H1 (cell line): ENCODE data around the gene MMP17. TPM values are rescaled to one million over a fixed set of nuclear protein-coding genes. Genes with fewer than 3 reads are reported as not detected.

Experiments
- CTCF ChIA-PET: fragments of 300-600 bp; sonication (Branson Sonifier 250); formaldehyde crosslinking; loops from one replicate; lab custom pipeline; 2021; ENCODE audit not compliant: partially characterized antibody; lab: Charles Lee
- POLR2A ChIA-PET: fragments of 300-600 bp; sonication (Branson Sonifier 250); formaldehyde crosslinking; loops from one replicate; lab custom pipeline; 2021; ENCODE audit warnings: inconsistent platforms; ENCODE audit not compliant: partially characterized antibody; lab: Charles Lee
- DNase-seq, 2 experiments: peaks; one replicate each; pipeline versions ENCODE4 v3.0.0 to v3.0.0-alpha.2; 2010 to 2022; ENCODE audit warnings: low spot score in 2 of 2, low read depth in 1 of 2, mixed read lengths in 1 of 2
- FAIRE-seq: peaks from 2 replicates; lab custom pipeline; 2011; peaks lifted over from hg19 to GRCh38; lab: Jason Lieb, UNC
- H2AFZ ChIP-seq: 2 replicates; pipeline ENCODE4 v1.8.1; 2012; ENCODE audit warnings: low read length, inconsistent platforms
- H2AK5ac ChIP-seq: 2 replicates; pipeline ENCODE4 v1.6.1; 2013; ENCODE audit warnings: low read depth, low read length
- H2BK120ac ChIP-seq: replicated peaks from 2 replicates; pipeline ENCODE3; 2013; ENCODE audit warnings: low read depth, low read length, inconsistent platforms
- H2BK12ac ChIP-seq: 2 replicates; pipeline ENCODE4 v1.6.1; 2013; ENCODE audit warnings: low read depth, low read length
- H2BK15ac ChIP-seq: 2 replicates; pipeline ENCODE4 v1.6.1; 2013; ENCODE audit warnings: low read length
- H2BK20ac ChIP-seq: 2 replicates; pipeline ENCODE4 v1.6.1; 2013; ENCODE audit warnings: low read length
- H2BK5ac ChIP-seq: 2 replicates; pipeline ENCODE4 v1.6.1; 2013; ENCODE audit warnings: low read depth, low read length
- H3K14ac ChIP-seq: 2 replicates; pipeline ENCODE4 v1.6.1; 2013; ENCODE audit warnings: inconsistent platforms; ENCODE audit not compliant: insufficient read length
- H3K18ac ChIP-seq: 2 replicates; pipeline ENCODE4 v1.6.1; 2013; ENCODE audit warnings: low read length; ENCODE audit errors: extremely low read depth
- H3K23ac ChIP-seq: 2 replicates; pipeline ENCODE4 v1.6.1; 2013; ENCODE audit warnings: inconsistent platforms; ENCODE audit not compliant: insufficient read length
- H3K23me2 ChIP-seq: 2 replicates; pipeline ENCODE4 v1.6.1; 2013; ENCODE audit warnings: low read depth, low read length
- H3K27ac ChIP-seq: 2 replicates; pipeline ENCODE4 v1.6.1; 2011; ENCODE audit warnings: low read depth, low read length, inconsistent platforms
- H3K27me3 ChIP-seq, 4 experiments: replicated peaks in 1 of 4; 1 replicate in 1 of 4; 2 replicates in 3 of 4; pipeline versions ENCODE4 v1.6.1 to v1.8.1; 2011 to 2013; ENCODE audit warnings: low read length in 3 of 4, mild to moderate bottlenecking in 3 of 4, inconsistent platforms in 2 of 4, mixed read lengths in 2 of 4, moderate library complexity in 1 of 4; ENCODE audit not compliant: control insufficient read depth in 3 of 4, insufficient read depth in 3 of 4; ENCODE audit errors: extremely low read depth in 1 of 4
- H3K36me3 ChIP-seq, 4 experiments: 2 replicates each; pipeline versions ENCODE4 v1.6.1 to v1.8.1; 2011 to 2013; ENCODE audit warnings: mild to moderate bottlenecking in 4 of 4, low read length in 3 of 4, moderate library complexity in 2 of 4, control low read depth in 1 of 4, inconsistent platforms in 1 of 4; ENCODE audit not compliant: insufficient read depth in 4 of 4, control insufficient read depth in 2 of 4
- H3K4ac ChIP-seq: replicated peaks from 2 replicates; pipeline ENCODE3; 2013; ENCODE audit warnings: low read length, low read depth, mixed read lengths, inconsistent platforms; ENCODE audit not compliant: insufficient read length
- H3K4me1 ChIP-seq, 4 experiments: replicated peaks in 1 of 4; 1 replicate in 1 of 4; 2 replicates in 3 of 4; pipeline versions ENCODE4 v1.6.1 to v1.8.1; 2011 to 2013; ENCODE audit warnings: low read length in 3 of 4, inconsistent platforms in 2 of 4, mixed read lengths in 1 of 4; ENCODE audit not compliant: insufficient read depth in 4 of 4, control insufficient read depth in 3 of 4
- H3K4me2 ChIP-seq, 2 experiments: 2 replicates each; pipeline versions ENCODE4 v1.6.1 to v1.8.1; 2011 to 2013; ENCODE audit warnings: low read depth in 2 of 2, low read length in 2 of 2, control low read depth in 1 of 2, inconsistent platforms in 1 of 2, mild to moderate bottlenecking in 1 of 2; ENCODE audit not compliant: insufficient read depth in 1 of 2
- H3K4me3 ChIP-seq, 4 experiments: fragments of 200-600, 300-600 bp in 1 of 4; sonication (generic), shearing (Covaris generic), sonication (Bioruptor Twin) in 1 of 4; 2 replicates each; pipeline versions ENCODE4 v1.5.1 to v1.8.1; 2011 to 2016; ENCODE audit warnings: low read length in 4 of 4, low read depth in 3 of 4, control low read depth in 2 of 4, inconsistent platforms in 2 of 4, mild to moderate bottlenecking in 2 of 4, mixed read lengths in 1 of 4, moderate library complexity in 1 of 4; ENCODE audit not compliant: insufficient read depth in 2 of 4; ENCODE audit errors: extremely low read depth in 1 of 4
- H3K56ac ChIP-seq: replicated peaks from 2 replicates; pipeline ENCODE3; 2013; ENCODE audit warnings: low read depth, mild to moderate bottlenecking, mixed read lengths, low read length, inconsistent platforms; ENCODE audit not compliant: insufficient read length
- H3K79me1 ChIP-seq: 2 replicates; pipeline ENCODE4 v1.6.1; 2013; ENCODE audit warnings: low read depth, low read length, control low read depth
- H3K79me2 ChIP-seq, 2 experiments: 2 replicates each; pipeline versions ENCODE4 v1.6.1 to v1.8.1; 2012 to 2013; ENCODE audit warnings: low read length in 2 of 2, mild to moderate bottlenecking in 2 of 2, inconsistent platforms in 1 of 2; ENCODE audit not compliant: insufficient read depth in 2 of 2, control insufficient read depth in 1 of 2
- H3K9ac ChIP-seq, 4 experiments: replicated peaks in 1 of 4; 1 replicate in 1 of 4; 2 replicates in 3 of 4; pipeline versions ENCODE4 v1.6.1 to v1.8.1; 2011 to 2013; ENCODE audit warnings: low read depth in 3 of 4, low read length in 3 of 4, control low read depth in 2 of 4, mild to moderate bottlenecking in 2 of 4, moderate library complexity in 2 of 4, inconsistent platforms in 1 of 4; ENCODE audit errors: extremely low read depth in 1 of 4
- H3K9me3 ChIP-seq, 2 experiments: 2 replicates each; pipeline versions ENCODE4 v1.6.1 to v1.8.1; 2012 to 2013; ENCODE audit warnings: mild to moderate bottlenecking in 2 of 2, moderate library complexity in 2 of 2, control low read depth in 1 of 2, inconsistent platforms in 1 of 2, low read depth in 1 of 2, low read length in 1 of 2, mixed read lengths in 1 of 2; ENCODE audit not compliant: insufficient read depth in 2 of 2
- H4K20me1 ChIP-seq, 2 experiments: replicated peaks in 1 of 2; 2 replicates each; pipeline versions ENCODE3 to v1.8.1; 2011 to 2013; ENCODE audit warnings: inconsistent platforms in 2 of 2, low read length in 2 of 2, mild to moderate bottlenecking in 1 of 2; ENCODE audit not compliant: insufficient read depth in 2 of 2, control insufficient read depth in 1 of 2
- H4K5ac ChIP-seq: 2 replicates; pipeline ENCODE4 v1.6.1; 2013; ENCODE audit warnings: low read length, low read depth, mixed read lengths, inconsistent platforms; ENCODE audit not compliant: insufficient read length
- H4K8ac ChIP-seq: 2 replicates; pipeline ENCODE4 v1.8.0; 2013; ENCODE audit warnings: mild to moderate bottlenecking, moderate library complexity, low read length, inconsistent platforms; ENCODE audit not compliant: insufficient read depth; ENCODE audit errors: extremely low read depth
- H4K91ac ChIP-seq: replicated peaks from 2 replicates; pipeline ENCODE3; 2013; ENCODE audit warnings: low read length, mixed read lengths, inconsistent platforms; ENCODE audit not compliant: insufficient read length
- CREB1 ChIP-seq: IDR thresholded peaks from 2 replicates; pipeline ENCODE4 v1.6.1; 2012; ENCODE audit warnings: inconsistent platforms
- GTF2F1 ChIP-seq: IDR thresholded peaks from 2 replicates; pipeline ENCODE4 v1.6.1; 2012; ENCODE audit warnings: low read depth, low read length, improper control_type of control experiment, borderline replicate concordance
- JUND ChIP-seq: IDR thresholded peaks from 2 replicates; pipeline ENCODE4 v1.6.1; 2011; ENCODE audit warnings: mild to moderate bottlenecking, improper control_type of control experiment, low read length
- KDM4A ChIP-seq: IDR thresholded peaks from one replicate; pipeline ENCODE4 v1.7.1; 2012; ENCODE audit warnings: low read depth, mild to moderate bottlenecking, moderate library complexity, low read length, inconsistent platforms; ENCODE audit not compliant: severe bottlenecking
- KDM5A ChIP-seq: fragments of 200-600 bp; IDR thresholded peaks from 2 replicates; pipeline ENCODE4 v1.7.1; 2012; ENCODE audit warnings: mild to moderate bottlenecking, low read length, inconsistent platforms, mixed read lengths
- NANOG ChIP-seq: IDR thresholded peaks from 2 replicates; pipeline ENCODE4 v1.6.1; 2011; ENCODE audit warnings: low read length, low read depth, mild to moderate bottlenecking, inconsistent platforms; ENCODE audit not compliant: insufficient read depth, poor library complexity, severe bottlenecking
- PHF8 ChIP-seq: fragments of 200-600 bp; sonication (generic); conservative IDR thresholded peaks from 2 replicates; pipeline ENCODE4 v1.7.1; 2012; ENCODE audit warnings: low read depth, mild to moderate bottlenecking, inconsistent platforms, low read length, moderate library complexity
- RFX5 ChIP-seq: IDR thresholded peaks from 2 replicates; pipeline ENCODE4 v1.6.1; 2011; ENCODE audit warnings: low read depth, low read length, improper control_type of control experiment, borderline replicate concordance
- SIN3A ChIP-seq, 2 experiments: IDR thresholded peaks in 1 of 2; conservative IDR thresholded peaks in 1 of 2; 2 replicates each; pipeline ENCODE4 v1.6.1; 2011 to 2012; ENCODE audit warnings: low read length in 2 of 2, improper control_type of control experiment in 1 of 2, low read depth in 1 of 2, mild to moderate bottlenecking in 1 of 2
- SP1 ChIP-seq: IDR thresholded peaks from 2 replicates; pipeline ENCODE4 v1.6.1; 2011; ENCODE audit warnings: low read depth, low read length
- SP4 ChIP-seq: IDR thresholded peaks from 2 replicates; pipeline ENCODE4 v1.6.1; 2012; ENCODE audit warnings: low read length, inconsistent platforms
- TAF1 ChIP-seq: IDR thresholded peaks from 2 replicates; pipeline ENCODE4 v1.6.1; 2011; ENCODE audit warnings: mild to moderate bottlenecking, low read depth, low read length
- WGBS, 2 experiments: shearing (Covaris generic) in 1 of 2; methylation state at CpG; one replicate each; pipeline versions ENCODE4 v1.1.6 to v1.1.7; 2013 to 2015; ENCODE audit warnings: low lambda C conversion rate in 2 of 2, mixed read lengths in 2 of 2, inconsistent platforms in 1 of 2, low coverage in 1 of 2, missing lambda C conversion rate in 1 of 2; ENCODE audit not compliant: insufficient replicate concordance in 2 of 2, insufficient coverage in 1 of 2, insufficient read length in 1 of 2; ENCODE audit errors: extremely low coverage in 1 of 2, missing lambda C conversion rate in 1 of 2; 5-methylcytosine and 5-hydroxymethylcytosine counted together
- polyA plus RNA-seq, 7 experiments: library from polyadenylated mRNA; depleted of rRNA in 3 of 7; stranded (reverse) in 5 of 7; unstranded in 2 of 7; fragments of >200 nt in 5 of 7; fragments of 200-250 nt in 2 of 7; gene quantifications; 1 replicate in 5 of 7; 2 replicates in 1 of 7; 4 replicates in 1 of 7; pipeline versions ENCODE4 v1.2.1 to v1.2.3, GENCODE V29; 2011 to 2013; ENCODE audit warnings: missing spikeins in 2 of 7, mixed read lengths in 2 of 7
- total RNA-seq: library from RNA; stranded (reverse); fragmentation: NEBNext Ultra II Directional; extraction: Animal tissue kit (Norgen Biotek cat#: 25700); gene quantifications from 2 replicates; pipeline ENCODE4 v1.2.1, GENCODE V29; 2021
- TF ChIP-seq, protein P1 (sequence below): IDR thresholded peaks from 2 replicates; pipeline ENCODE4 v1.6.1; 2012; ENCODE audit warnings: inconsistent platforms

The MMP17 gene
- total and polyA plus RNA-seq, 2 of the 8 experiments (the other 6 are each of a cell fraction or from before 2014, with no cell fraction given), result 41.3 to 53.8 TPM

DNA sequence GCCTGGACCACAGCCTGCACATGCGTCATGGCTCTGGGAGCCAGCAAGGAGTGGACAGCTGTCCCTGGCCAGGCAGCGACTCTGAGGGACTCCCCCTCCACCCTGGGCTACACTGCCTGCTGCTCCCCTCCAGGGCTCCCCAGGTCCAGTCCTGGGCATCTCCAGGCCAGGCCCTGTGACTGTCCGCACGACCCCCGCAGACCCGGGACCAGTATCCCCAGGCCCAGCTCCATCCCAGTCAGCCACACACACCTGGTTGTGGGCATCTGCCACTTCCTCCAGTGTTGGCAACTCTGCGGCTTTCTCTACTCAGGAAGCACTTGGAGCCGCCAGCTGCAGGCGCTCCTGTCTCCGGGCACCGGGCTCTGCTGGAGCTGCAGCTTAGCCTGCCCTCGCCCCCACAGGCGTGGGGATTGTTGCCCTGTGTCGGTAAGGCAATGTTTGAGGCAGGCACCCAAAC is 68.6 kb downstream of the MMP17 start:
- peak overlapping the region in 2 of 4 experiments; percentile 30 to 75; a peak in 3 of 7 replicates for H3K9ac ChIP-seq
- H3K27me3 ChIP-seq, result no peaks in the 10 kb centered on the region
- H2AFZ ChIP-seq, result no peak overlapping the region
- 0 out of 2 replicates have a peak overlapping the region, but pooled peaks have one; percentile 4 for H2BK15ac ChIP-seq
- H3K23ac ChIP-seq, result no peak overlapping the region
- no peaks in the 10 kb centered on the region for H3K9me3 ChIP-seq
- DNase-seq, result peak in 1 of 2 experiments; percentile 43
- H2AK5ac ChIP-seq, result no peak overlapping the region
- H3K79me2 ChIP-seq, result peaks cover 0 to 39% of the 10 kb centered on the region in 2 experiments; a peak in 1 of 4 replicates
- peak overlapping the region; percentile 83 for H2BK5ac ChIP-seq
- H3K18ac ChIP-seq, result no peak overlapping the region
- no peak overlapping the region for H4K5ac ChIP-seq
- no peak overlapping the region for H3K14ac ChIP-seq
- peaks cover 9% of the 10 kb centered on the region; the same call in 1 of the 2 replicates for H3K23me2 ChIP-seq
- peak overlapping the region; percentile 70 for H2BK12ac ChIP-seq
- peak overlapping the region; percentile 85 to 99 for H3K4me2 ChIP-seq
- H2BK20ac ChIP-seq, result no peak overlapping the region
- no peak overlapping the region for H3K4ac ChIP-seq
- H3K36me3 ChIP-seq, result peaks cover 0 to 7% (median 3%) of the 10 kb centered on the region in 4 experiments; a peak in 3 of 8 replicates
- no peak overlapping the region for H3K56ac ChIP-seq
- POLR2A ChIA-PET, result interaction anchor here (0.7 to 2.6 kb wide), 10 partner anchors 9 to 237 kb away, joined by 3 to 10 read pairs (median 4); partner anchors contain the start of gene PUS1
- H4K20me1 ChIP-seq, result peaks cover 16 to 22% of the 10 kb centered on the region in 2 experiments
- H2BK120ac ChIP-seq, result no peak overlapping the region
- CTCF ChIA-PET, result interaction anchor here (1.1 kb wide), 1 partner anchor 16 kb away, joined by 3 read pairs; no protein-coding TSS in a partner anchor
- H4K91ac ChIP-seq, result no peak overlapping the region
- peak overlapping the region; percentile 70; the same call in 1 of the 2 replicates for H3K27ac ChIP-seq
- 89% methylated on average over 14 of the region's 14 CpGs; no CpG with 5 or more reads in 1 of the 2 experiments for WGBS, 2 experiments
- FAIRE-seq, result no peak
- peaks cover 8% of the 10 kb centered on the region for H3K79me1 ChIP-seq
- no peak overlapping the region for H4K8ac ChIP-seq
- peak overlapping the region in 2 of 4 experiments; percentile 50 to 75; a peak in 3 of 8 replicates for H3K4me3 ChIP-seq
- peaks cover 0 to 16% (median 15%) of the 10 kb centered on the region in 4 experiments; a peak in 6 of 7 replicates for H3K4me1 ChIP-seq
- TF ChIP-seq CREB1 (no peak), SP1 (no peak), GTF2F1 (no peak), TAF1 (no peak), KDM5A (no peak), PHF8 (no peak), SIN3A (conservative IDR thresholded peaks at IDR 0.05 in 1 of 2, IDR thresholded peaks at IDR 0.05 in 1 of 2; ENCODE audit: low read depth in 1 of 2, low read length in 2 of 2) (no peak), SP4 (no peak), KDM4A (no peak), RFX5 (no peak), NANOG (no peak), JUND (no peak)
- TF ChIP-seq, protein P1, sequence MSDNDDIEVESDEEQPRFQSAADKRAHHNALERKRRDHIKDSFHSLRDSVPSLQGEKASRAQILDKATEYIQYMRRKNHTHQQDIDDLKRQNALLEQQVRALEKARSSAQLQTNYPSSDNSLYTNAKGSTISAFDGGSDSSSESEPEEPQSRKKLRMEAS, result no peak
